Rectal smooth muscle tissue (tissue), 1 donor: Measurements from ENCODE around the gene ASPA.
A peak's percentile ranks its signal among the peaks of the same experiment; 100 is the strongest.
"Not testable (repeated sequence)": the region's sequence is repeated elsewhere in the genome, so short reads cannot be mapped to it uniquely, and the experiment has no call there.

Source experiments
- H3K27ac ChIP-seq: one replicate; pipeline ENCODE4 v1.7.0; 2013; ENCODE audit warnings: low read depth, low read length, inconsistent platforms
- H3K27me3 ChIP-seq: one replicate; pipeline ENCODE4 v1.7.0; 2013; ENCODE audit warnings: low read length; ENCODE audit not compliant: control insufficient read depth, insufficient read depth
- H3K36me3 ChIP-seq: one replicate; pipeline ENCODE4 v1.7.0; 2013; ENCODE audit warnings: low read length; ENCODE audit not compliant: control insufficient read depth, insufficient read depth
- H3K4me1 ChIP-seq: one replicate; pipeline ENCODE4 v1.7.0; 2013; ENCODE audit warnings: low read length; ENCODE audit not compliant: control insufficient read depth, insufficient read depth
- H3K4me3 ChIP-seq: one replicate; pipeline ENCODE4 v1.7.0; 2013; ENCODE audit warnings: low read length
- H3K9ac ChIP-seq: one replicate; pipeline ENCODE4 v1.7.0; 2013; ENCODE audit warnings: low read length

ASPA gene

GRCh38 chr17:3475812-3476610 lies at the start of gene ASPA:
Gene ASPA, plus strand, starts transcription at chr17:3475997. Its CDS starts 163 bp downstream, at chr17:3476160.
- Histone ChIP-seq H3K27ac (peak within 1 kb of the TSS; percentile 4), H3K4me3 (peak within 1 kb of the TSS; percentile 63), H3K9ac (no peak within 1 kb of the TSS), H3K27me3 (no peaks in the 10 kb centered on the region), H3K4me1 (no peaks in the 10 kb centered on the region), H3K36me3 (no peaks in the 10 kb centered on the region)

DNA sequence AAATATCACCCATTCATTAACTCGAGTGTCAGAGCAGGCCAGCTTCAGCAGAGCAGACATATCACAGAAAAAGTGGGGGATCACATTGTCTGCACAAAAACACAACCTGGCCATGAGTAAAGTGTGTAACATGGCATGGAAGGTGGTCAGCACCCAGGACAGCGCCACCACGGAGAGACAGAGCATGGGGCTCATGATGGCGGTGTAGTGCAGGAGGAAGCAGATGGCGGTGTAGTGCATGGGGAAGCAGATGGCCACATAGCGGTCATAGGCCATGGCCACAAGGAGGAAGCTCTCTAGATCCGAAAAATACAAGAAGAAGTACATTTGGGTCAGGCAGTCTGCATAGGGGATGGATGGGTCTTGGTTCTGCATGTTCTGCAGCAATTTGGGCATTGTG lies 42.6 kb upstream of the ASPA start:
- H3K4me1 ChIP-seq, H3K27ac ChIP-seq, H3K27me3 ChIP-seq, H3K4me3 ChIP-seq, H3K36me3 ChIP-seq, H3K9ac ChIP-seq: not testable (repeated sequence)

- Histone ChIP-seq H3K27me3 (no peaks in the 10 kb centered on the region), H3K9ac (no peak within 1 kb of the TSS), H3K27ac (no peak within 1 kb of the TSS), H3K36me3 (no peaks in the 10 kb centered on the region), H3K4me1 (no peaks in the 10 kb centered on the region), H3K4me3 (no peak within 1 kb of the TSS)
Measured at GRCh38 chr17:3433741-3434140, 42.1 kb upstream of the ASPA start, which contains the start of gene OR1E2. Gene OR1E2, minus strand, starts transcription at chr17:3433841. Its CDS starts 0 bp downstream, at chr17:3433841.

DNA sequence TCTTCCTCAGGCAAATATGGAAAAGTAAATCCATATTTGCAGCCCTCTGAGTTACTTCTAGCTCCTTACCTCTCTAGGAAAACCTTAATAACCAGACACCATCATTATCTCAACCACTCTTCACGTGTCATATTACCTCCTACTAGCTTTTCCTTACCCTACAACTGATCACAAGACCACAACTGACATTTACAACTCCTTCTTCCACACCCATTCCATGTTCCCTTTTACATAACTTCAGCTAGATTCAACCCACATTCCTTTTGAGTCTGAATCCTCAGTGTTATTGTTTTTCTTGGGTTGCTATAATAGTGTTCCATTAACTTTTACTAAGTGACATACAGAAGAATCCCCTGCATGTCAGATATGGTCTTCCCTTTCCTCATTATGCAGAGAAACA lies 37.4 kb upstream of the ASPA start:
- Histone ChIP-seq H3K27ac (no peak overlapping the region), H3K27me3 (no peaks in the 10 kb centered on the region), H3K9ac (no peak overlapping the region), H3K4me3 (no peak overlapping the region), H3K4me1 (no peaks in the 10 kb centered on the region), H3K36me3 (no peaks in the 10 kb centered on the region)

DNA sequence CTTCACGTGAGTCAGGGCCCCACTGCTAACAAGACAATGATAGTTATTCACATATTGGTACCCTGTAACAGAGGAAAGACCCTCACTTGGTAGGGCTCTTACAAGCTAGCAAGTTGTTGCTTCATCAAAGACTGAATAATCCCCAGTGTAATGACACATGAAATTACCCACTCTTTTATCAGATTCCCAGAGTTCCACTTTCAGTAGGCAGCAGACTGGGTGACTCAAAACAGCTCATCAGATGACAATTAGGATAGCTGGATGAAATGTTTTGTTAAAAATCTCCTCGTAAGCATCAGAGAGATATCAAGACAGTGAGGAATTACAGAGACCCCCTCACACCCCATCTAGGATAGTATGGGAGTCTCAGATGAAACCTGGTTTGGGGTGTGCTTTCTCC lies 35.3 kb upstream of the ASPA start:
- H3K4me3 ChIP-seq: no peak overlapping the region
- no peaks in the 10 kb centered on the region for H3K36me3 ChIP-seq
- no peak overlapping the region for H3K27ac ChIP-seq
- no peak overlapping the region for H3K9ac ChIP-seq
- H3K27me3 ChIP-seq: no peaks in the 10 kb centered on the region
- no peaks in the 10 kb centered on the region for H3K4me1 ChIP-seq

- Histone ChIP-seq H3K9ac (no peak overlapping the region), H3K4me3 (no peak overlapping the region), H3K27ac (no peak overlapping the region), H3K4me1 (no peaks in the 10 kb centered on the region), H3K27me3 (no peaks in the 10 kb centered on the region), H3K36me3 (no peaks in the 10 kb centered on the region)
Measured at GRCh38 chr17:3447625-3448024, 28.2 kb upstream of the ASPA start.

GRCh38 chr17:3448059-3448665 lies 27.6 kb upstream of the ASPA start:
- H3K9ac ChIP-seq: no peak overlapping the region
- no peaks in the 10 kb centered on the region for H3K27me3 ChIP-seq
- H3K27ac ChIP-seq: no peak overlapping the region
- H3K4me1 ChIP-seq: no peaks in the 10 kb centered on the region
- no peaks in the 10 kb centered on the region for H3K36me3 ChIP-seq
- H3K4me3 ChIP-seq: no peak overlapping the region

DNA sequence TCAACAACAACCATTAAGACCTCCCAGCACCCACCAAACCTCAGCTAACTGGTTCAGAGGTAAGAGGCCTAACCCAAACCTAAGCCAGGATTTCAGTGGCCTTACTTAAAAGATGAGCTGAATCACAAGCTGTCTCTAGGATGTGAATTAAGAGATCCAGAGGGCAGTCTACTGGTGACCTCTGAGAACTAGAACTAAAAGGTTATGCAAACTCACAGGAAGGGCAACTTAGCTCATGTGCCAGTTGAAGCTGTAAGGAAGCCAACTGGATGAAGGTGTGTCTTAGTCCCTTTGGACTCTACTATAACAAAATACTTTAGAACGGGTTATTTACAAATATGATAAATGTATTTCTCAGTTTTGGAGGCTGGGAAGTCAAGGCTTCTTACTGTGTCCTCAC lies 9.4 kb upstream of the ASPA start:
- H3K27ac ChIP-seq, H3K4me1 ChIP-seq, H3K36me3 ChIP-seq, H3K9ac ChIP-seq, H3K27me3 ChIP-seq, H3K4me3 ChIP-seq: not testable (repeated sequence)

DNA sequence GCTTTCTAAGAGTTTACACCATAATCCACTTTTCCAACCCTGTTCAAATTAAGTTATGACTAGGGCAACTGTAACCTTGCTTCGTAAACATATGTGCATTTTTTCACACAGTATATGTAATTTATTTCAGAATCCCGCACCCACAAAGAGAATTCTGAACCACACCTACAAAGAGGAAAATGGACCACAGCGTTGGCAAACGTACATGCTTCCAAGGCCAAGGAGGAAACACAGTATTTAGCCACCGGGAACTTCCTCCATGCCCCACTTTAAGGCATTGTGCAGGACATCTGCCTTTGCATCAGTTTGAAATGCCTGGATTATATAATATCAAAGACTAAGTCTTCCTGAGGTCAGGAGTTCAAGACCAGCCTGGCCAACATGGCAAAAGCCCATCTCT lies 6.3 kb upstream of the ASPA start:
- Histone ChIP-seq H3K27me3 (no peaks in the 10 kb centered on the region), H3K9ac (no peak overlapping the region), H3K4me3 (no peak overlapping the region), H3K4me1 (no peaks in the 10 kb centered on the region), H3K27ac (no peak overlapping the region), H3K36me3 (no peaks in the 10 kb centered on the region)

DNA sequence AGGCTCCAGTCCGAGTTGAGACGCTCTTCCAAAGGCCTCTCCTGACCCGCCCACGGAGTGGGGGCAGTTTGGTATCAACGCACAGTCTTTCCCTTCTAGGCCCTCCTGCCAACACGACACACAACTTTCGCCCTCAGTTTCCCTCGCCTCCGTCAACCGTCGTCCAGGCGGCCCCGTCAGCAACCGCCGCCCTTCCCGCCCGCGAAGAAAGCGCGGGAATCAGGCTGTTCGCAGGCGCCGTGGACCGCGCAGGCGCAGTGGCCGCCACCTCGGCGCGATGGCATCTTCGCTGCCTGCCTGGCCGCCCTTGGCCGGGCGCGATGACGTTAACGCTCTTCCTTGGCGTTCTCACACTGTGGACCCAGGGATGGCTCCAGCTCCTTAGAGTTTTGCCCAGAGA lies 4.2 kb upstream of the ASPA start, which contains the start of gene SPATA22:
Gene SPATA22 (minus strand): TSS at position 221 of the 400 bp plus-strand sequence. CDS start 2,494 bp downstream, outside the sequence.
- Histone ChIP-seq H3K36me3 (no peaks in the 10 kb centered on the region), H3K9ac (no peak within 1 kb of the TSS), H3K27ac (no peak within 1 kb of the TSS)

GRCh38 chr17:3472137-3472536 lies 3.7 kb upstream of the ASPA start:
- H3K36me3 ChIP-seq: no peaks in the 10 kb centered on the region
- H3K27ac ChIP-seq: no peak overlapping the region
- no peaks in the 10 kb centered on the region for H3K4me1 ChIP-seq
- no peak overlapping the region for H3K4me3 ChIP-seq
- H3K9ac ChIP-seq: no peak overlapping the region
- no peaks in the 10 kb centered on the region for H3K27me3 ChIP-seq

More for the DNA sequence above, 4.2 kb upstream of the ASPA start, which contains the start of gene SPATA22:
- no peaks in the 10 kb centered on the region for H3K27me3 ChIP-seq
- H3K4me3 ChIP-seq: no peak within 1 kb of the TSS
- no peaks in the 10 kb centered on the region for H3K4me1 ChIP-seq

DNA sequence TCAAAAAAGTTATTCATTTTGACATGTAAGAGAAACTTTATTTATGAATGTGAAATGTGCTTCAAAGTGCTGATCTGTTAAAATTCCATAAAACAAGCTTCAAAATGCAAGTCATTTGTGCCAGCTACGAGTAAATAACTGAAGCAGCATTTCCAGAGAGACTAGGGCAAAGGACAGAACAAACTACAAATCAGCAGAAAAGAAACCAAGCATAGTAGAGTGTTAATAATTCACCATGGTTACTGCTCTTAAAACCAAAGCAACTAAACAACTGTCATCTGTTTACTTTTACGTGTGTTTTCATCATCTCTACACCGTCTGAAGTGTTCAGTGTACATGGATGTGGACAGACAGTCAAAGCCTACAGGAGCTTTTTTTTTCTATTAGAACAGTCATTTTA lies 1.6 kb upstream of the ASPA start:
- H3K27ac ChIP-seq: no peak overlapping the region

DNA sequence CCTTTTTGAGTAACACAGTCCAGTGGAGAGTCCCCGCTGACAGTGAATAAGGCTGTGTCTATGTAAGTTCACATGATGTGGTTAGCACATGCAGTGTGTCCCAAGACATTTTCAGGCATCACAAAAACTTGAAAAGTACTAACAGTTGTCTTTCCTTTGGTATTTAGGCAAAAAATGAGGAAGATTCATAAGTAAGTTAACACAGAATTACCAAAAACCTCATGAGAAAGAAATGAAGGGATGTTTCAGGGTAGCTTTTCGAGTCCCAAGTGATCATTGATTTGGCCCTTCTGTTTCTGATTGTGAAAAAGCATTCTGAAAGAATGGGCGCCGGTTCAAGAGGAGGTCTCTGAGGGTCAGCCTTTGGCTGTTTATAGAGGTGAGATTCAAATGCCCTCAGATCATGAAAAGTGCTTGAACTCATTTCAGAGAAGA lies 529 bp upstream of the ASPA start:
- Histone ChIP-seq H3K4me1 (no peaks in the 10 kb centered on the region), H3K27me3 (no peaks in the 10 kb centered on the region), H3K27ac (no peak overlapping the region), H3K36me3 (no peaks in the 10 kb centered on the region), H3K9ac (no peak overlapping the region), H3K4me3 (no peak overlapping the region)

More for the DNA sequence above, 1.6 kb upstream of the ASPA start:
- Histone ChIP-seq H3K27me3 (no peaks in the 10 kb centered on the region), H3K9ac (no peak overlapping the region), H3K4me1 (no peaks in the 10 kb centered on the region), H3K4me3 (no peak overlapping the region), H3K36me3 (no peaks in the 10 kb centered on the region)
